ENCODE results near the gene PAX6.

DNA sequence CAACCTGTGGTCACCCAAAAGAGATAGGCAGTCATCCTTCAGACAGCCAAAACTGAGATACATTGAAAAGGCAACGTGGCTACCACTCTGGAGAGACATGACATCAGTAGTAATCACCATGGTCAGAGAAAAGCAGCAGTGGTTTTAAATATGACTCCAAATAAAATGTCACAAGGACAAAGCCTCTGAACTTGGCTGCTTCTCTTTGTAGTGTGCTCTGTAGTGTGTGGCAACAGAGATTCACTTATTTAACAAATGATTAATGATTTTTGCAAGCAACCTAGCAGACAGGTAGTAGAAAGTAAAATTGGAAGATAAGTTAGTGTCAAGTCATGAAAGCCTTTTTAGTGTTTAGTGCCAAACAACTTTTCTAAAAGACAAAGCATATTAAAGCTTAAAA is 63.5 kb downstream of the PAX6 start:
- TF ChIP-seq, protein P1, sequence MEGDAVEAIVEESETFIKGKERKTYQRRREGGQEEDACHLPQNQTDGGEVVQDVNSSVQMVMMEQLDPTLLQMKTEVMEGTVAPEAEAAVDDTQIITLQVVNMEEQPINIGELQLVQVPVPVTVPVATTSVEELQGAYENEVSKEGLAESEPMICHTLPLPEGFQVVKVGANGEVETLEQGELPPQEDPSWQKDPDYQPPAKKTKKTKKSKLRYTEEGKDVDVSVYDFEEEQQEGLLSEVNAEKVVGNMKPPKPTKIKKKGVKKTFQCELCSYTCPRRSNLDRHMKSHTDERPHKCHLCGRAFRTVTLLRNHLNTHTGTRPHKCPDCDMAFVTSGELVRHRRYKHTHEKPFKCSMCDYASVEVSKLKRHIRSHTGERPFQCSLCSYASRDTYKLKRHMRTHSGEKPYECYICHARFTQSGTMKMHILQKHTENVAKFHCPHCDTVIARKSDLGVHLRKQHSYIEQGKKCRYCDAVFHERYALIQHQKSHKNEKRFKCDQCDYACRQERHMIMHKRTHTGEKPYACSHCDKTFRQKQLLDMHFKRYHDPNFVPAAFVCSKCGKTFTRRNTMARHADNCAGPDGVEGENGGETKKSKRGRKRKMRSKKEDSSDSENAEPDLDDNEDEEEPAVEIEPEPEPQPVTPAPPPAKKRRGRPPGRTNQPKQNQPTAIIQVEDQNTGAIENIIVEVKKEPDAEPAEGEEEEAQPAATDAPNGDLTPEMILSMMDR (conservative IDR thresholded peaks at IDR 0.05; ENCODE audit: low read length): no peak
- TF ChIP-seq EZH2phosphoT487 (IDR thresholded peaks at IDR 0.05; ENCODE audit: borderline replicate concordance, low read depth, low read length): no peak

All from OCI-LY7 (cell line).